Colon (tissue), 2 donors: ENCODE data around the gene NPB.

Experiments used
- FAIRE-seq: peaks from 2 replicates; lab custom pipeline; 2012; peaks lifted over from hg19 to GRCh38; lab: Jason Lieb, UNC
- donor health status: control.
- donor health status: control.

The NPB gene

DNA sequence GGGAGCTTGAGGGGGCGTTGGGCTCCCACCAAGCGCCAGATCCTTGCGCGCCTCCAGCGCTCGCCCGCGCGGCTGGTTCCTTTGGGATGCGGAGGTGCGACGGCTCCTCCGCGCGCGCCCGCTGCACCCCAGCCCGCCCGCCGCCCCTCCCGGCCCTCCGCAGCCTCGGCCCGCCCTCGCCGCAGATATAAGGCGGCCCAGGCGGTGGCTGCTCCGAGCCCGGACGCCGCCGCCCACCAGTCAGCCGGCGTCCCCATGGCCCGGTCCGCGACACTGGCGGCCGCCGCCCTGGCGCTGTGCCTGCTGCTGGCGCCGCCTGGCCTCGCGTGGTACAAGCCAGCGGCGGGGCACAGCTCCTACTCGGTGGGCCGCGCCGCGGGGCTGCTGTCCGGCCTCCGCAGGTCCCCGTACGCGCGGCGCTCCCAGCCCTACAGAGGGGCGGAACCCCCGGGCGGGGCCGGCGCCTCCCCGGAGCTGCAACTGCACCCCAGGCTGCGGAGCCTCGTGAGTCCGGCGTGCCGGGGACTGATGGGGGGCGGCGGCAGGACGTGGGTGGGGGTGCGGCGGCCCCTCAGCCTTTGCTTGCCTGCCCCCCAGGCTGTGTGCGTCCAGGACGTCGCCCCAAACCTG lies at the start of gene NPB:
Gene NPB, plus strand, starts transcription at position 216 of the 630 bp plus-strand sequence. Its CDS starts 40 bp downstream, at position 256.
- no peak for FAIRE-seq

DNA sequence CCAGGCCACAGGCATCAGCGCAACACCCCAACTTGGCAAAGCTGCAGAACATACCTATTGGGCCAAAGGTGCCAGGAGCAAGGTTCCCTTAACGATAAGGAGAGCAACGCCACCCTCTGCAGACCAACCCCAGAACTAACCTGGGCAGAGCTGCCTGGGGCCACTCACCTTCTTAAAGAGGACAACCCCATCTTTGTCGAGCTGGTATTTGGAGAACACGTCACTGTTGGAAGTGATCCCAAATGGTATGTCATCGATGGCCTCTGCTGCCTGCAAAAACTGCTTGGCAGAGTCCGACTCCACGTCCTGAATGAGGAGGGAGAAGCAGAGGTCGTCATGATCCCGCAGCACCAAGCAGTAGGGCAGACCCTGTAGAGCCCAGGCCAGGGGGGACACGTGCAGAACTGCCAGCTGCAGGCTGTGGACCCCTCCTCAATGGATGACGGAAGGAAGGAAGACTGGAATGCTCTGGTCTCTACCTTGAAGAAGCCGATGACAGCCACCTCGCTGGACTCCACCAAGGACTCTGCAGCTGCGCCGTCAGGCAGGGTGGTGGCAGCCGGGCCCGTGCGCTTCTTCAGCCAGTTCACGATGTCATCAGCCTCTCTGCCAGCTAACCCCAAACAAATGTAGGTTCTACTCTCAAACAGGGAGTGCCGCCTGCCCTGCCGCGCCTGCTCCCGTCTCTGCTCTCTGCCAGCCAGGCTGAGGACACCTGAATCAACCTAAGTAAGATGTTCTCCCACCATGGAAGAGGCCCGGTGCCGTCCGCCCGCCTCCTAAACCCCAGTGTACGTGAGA lies 46.9 kb upstream of the NPB start:
- no peak for FAIRE-seq

GRCh38 chr17:81858170-81858966 lies 43.7 kb upstream of the NPB start:
- no peak for FAIRE-seq

- no peak for FAIRE-seq
These were observed 42.8 kb upstream of the NPB start for GRCh38 chr17:81858967-81859905.

DNA sequence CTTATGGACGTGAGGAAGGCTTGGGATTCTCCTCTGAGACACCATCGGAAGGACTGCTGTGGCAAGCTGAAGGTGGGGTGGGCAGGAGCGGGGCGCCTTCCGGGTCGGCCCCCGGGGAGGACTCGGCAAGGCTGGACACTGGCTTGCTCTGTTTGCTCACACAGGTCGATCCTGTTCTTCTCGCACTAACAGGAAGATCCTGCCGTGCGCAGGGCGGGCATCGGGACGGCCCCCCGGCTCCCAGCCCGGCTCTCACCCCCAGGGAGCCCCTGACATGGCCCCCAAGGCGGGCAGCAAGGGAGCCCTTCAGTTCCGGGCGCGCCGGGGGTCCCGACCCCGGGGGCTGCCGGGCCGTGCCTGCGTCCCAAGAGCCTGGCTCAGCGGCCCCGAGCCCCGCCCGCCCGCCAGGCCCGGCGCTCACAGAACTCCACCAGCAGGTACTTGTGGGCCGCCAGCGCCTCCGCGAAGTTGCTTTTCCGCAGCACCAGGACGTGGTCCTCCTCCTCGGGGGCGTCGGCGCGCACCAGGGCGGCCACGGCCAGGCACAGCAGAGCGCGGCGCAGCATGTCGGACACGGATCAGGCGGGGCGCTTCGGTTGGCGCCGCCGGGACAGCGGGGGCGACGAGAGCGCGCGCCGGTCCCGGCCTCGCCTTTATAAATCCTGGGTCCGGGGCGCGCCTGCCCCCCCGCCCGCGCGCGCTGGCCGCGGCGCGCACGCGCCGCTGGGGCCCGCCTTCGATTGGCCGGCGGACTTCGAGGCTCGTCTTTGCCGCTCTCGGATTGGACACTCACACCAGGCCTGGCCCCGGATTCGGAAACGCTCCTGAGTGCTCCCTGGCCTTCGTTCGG lies 41.9 kb upstream of the NPB start, which contains the start of gene P4HB:
Gene P4HB, minus strand, starts transcription at position 630 of the 850 bp plus-strand sequence. Its CDS starts 64 bp downstream, at position 566.
- no peak for FAIRE-seq

GRCh38 chr17:81860756-81861568 lies 41.1 kb upstream of the NPB start:
- FAIRE-seq, result no peak

- FAIRE-seq, result no peak
These were observed 38.8 kb upstream of the NPB start for GRCh38 chr17:81863123-81863675.

DNA sequence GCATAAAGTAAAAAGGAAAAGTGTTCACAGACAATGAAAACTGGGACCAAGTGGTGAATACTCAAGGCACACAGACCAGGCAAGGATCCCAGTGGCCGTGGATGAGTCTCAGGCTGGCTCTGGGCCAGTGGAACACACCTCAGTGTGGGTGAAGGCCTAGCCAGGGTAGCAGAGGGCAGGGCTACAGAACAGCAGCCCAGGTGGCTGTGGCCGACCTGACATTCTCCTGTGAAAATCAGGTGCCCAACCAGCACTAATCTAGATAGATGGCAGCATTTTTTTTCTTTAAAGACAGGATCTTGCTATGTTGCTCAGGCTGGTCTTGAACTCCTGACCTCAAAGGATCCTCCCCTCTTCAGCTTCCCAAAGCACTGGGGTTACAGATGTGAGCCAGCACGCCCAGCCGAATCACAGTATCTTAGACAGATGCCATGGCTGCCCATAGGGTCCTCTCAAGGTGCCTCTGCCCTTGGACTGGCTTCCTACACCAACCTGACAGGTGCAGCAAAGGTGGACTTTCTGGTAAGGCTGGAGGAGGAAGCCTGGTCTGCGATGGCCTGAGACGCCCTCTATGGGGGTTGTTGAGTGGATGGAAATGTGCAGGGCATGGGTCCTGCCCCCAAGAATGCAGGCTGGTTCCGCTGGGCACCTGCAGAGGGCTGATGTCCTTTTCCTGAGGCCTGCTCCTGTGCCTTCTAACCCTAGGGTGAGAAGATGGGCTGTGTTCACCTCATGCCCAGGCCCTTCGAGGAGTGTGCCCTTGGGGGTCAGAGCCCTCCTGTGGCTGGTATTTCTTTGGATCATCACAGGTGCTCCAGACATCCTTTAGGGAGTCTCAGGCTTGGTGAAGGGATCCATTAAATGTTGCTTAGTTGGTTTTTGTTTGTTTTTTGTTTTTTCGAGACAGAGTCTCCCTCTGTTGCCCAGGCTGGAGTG lies 37.9 kb upstream of the NPB start:
- no peak for FAIRE-seq

- no peak for FAIRE-seq
These were observed 36.7 kb upstream of the NPB start for GRCh38 chr17:81865358-81865732.

GRCh38 chr17:81865733-81866439 lies 36.2 kb upstream of the NPB start:
- no peak for FAIRE-seq

GRCh38 chr17:81866440-81867169 lies 35.4 kb upstream of the NPB start:
- no peak for FAIRE-seq

DNA sequence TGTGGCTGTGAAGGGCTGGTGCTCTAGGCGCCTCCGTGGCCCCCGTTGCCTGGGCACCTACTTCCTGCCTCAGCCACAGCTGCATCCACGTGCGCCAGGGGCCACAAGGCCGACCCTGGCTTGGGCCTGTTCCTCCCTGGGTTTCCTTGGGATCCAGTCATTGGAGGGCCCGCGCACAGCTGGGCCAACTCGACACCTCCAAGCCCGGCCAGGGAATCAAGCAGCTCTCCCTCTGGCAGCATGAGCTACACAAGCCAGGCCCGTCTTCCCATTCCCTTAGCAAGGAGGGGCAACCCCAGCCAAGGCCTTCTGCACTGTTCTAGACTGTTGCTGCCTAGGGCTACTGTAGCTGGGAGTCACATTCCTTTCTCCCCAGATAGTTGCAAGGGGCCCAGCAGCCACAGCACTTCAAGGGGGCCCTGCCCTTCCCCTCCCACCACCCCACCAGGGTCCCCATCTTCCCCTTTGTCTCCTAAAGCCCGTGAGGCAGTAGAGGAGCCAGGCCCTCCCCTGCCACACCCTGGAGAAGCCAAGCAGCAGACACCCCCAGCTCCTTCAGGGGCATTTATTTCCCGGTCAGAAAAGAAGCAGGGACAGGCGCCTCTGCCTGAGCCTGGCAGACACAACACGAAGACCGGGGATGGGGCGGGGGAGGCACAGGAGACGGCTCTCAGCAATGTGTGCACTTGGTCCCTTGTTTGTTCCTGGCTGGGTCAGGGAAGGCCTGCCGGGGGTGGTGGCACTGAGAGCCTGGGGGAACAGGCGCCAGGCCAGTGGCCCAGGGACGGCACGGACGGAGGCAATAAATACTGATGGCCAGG lies 34.7 kb upstream of the NPB start:
- no peak for FAIRE-seq

- no peak for FAIRE-seq
These were observed 33.9 kb upstream of the NPB start for GRCh38 chr17:81867991-81868673.

DNA sequence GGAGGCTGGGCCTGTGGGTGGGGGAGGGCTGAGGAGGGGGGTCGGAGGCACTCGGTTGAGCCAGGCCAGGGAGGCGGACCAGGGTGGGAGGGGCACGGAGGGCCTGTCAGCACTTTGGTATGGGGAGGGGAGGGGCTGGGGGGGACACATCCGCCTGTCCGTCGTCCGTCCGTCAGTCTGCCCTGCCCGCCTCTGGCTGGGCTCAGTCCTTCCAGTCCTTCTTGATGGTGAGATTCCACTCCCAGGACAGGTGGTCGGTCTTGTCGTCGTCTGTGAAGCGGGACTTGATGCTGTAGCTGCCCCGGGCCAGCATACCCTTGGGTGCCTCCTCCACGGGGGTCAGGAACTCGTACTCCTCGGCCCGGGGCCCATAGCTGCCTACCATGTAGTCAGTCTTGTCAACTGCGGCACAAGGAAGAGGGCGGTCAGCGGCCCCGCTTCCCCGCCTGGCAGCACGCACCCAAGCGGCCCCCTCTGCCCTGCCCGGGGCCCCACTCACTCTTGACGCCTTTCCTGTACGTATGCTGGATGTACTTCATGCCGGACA lies 33.3 kb upstream of the NPB start:
- no peak for FAIRE-seq
